NOMO-1 treated with dmso at 0.1 percent for 144 hours (cell line): ENCODE results near the gene KIF1C.
"Not testable (repeated sequence)": the region's sequence is repeated elsewhere in the genome, so short reads cannot be mapped to it uniquely, and the experiment has no call there.

ENCODE experiments used
- DNase-seq: peaks from one replicate; lab custom pipeline; 2025; ENCODE audit not compliant: unreplicated experiment; lab: John Stamatoyannopoulos, UW

Gene KIF1C

GRCh38 chr17:4999430-5000093 lies 1.8 kb downstream of the KIF1C start:
- no peak for DNase-seq

- no peak for DNase-seq
Measured at GRCh38 chr17:5000237-5000639, 2.5 kb downstream of the KIF1C start.

DNA sequence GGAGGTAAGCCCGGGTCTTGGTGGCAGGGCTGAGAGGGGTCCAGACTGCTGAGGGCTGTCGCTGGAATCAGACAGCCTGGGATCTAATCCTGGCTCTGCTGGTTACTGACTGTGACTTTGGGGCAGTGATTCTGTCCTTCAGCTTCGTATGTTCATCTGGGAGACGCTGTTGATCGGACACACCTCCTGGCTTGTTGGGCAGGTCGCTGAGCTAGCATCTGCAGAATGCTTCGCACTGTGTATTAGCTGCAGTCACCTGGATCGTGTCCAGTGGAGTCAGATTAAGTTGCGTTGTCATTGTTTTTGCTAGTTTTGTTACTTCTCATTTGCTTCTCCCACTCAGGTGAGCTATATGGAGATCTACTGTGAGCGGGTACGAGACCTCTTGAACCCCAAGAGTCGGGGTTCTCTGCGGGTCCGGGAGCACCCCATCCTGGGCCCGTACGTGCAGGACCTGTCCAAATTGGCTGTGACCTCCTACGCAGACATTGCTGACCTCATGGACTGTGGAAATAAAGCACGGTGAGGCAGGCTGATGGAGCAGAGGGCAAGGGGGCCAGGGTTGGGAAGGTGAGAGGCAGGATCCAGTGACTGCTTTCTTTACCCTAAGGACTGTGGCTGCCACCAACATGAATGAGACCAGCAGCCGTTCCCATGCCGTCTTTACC lies 4.5 kb downstream of the KIF1C start:
- no peak for DNase-seq

- DNase-seq = no peak
Measured at GRCh38 chr17:5003214-5003867, 5.6 kb downstream of the KIF1C start.

- DNase-seq = no peak
Measured at GRCh38 chr17:5011928-5012327, 14.2 kb downstream of the KIF1C start.

DNA sequence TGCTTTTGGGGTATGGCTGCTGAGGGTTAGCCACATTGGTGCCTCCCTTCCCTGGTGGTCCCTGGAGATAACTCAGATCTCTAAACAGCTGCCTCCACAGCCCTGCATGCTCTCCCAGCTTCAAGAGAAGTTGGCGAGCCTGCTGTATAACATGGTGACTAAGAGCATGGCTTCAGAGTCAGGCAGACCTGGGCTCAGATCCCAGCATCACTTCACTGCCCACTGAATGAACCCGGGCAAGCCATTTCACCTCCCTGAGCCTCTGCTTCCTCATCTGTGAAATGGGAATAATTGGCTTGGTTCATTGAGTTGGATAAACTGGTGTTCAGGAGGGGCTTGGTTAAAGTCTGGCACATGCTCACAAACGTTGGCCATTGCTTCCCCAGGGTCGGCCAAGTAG lies 16.6 kb downstream of the KIF1C start:
- DNase-seq = no peak

DNA sequence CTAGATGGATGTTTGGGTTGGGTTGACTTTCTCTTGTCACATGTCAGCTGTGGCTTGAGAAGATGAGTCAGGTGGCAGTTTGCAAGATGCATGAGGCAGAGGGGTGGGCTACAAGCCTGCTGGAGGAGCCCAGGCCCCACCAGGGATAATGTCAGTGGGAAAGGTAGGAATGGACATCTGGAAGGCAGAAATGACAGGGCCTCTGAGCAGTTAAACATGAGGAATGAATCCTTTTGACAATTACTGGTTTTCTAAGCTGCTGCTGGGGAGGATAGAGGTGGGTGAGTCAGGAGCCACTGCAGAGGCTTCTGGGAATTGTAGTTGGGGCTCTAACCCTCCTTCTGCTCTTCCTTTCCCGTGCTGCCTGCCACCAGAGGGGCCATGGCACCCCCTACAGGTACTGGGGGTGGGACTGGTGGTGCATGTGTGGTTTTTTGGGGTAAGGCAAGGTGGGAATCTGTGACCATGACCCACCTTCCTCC lies 21.8 kb downstream of the KIF1C start:
- DNase-seq = no peak

DNA sequence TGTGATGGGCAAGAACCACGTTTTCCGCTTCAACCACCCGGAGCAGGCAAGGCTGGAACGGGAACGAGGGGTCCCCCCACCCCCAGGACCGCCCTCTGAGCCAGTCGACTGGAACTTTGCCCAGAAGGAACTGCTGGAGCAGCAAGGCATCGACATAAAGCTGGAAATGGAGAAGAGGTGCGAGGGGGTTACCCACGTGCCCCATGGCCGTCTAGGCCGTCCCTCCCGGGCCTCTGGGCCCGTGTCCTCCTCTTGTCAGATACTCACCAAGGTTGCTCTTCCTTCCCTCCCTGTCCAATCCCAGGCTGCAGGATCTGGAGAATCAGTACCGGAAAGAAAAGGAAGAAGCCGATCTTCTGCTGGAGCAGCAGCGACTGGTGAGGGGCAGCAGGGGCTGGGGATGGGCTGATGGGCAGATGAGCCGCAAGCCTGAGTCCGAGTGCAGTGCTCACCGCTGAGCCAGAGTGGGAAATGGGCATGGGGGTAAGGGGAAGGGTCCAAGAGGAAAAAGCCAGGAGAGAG lies 22.8 kb downstream of the KIF1C start:
- no peak for DNase-seq

DNA sequence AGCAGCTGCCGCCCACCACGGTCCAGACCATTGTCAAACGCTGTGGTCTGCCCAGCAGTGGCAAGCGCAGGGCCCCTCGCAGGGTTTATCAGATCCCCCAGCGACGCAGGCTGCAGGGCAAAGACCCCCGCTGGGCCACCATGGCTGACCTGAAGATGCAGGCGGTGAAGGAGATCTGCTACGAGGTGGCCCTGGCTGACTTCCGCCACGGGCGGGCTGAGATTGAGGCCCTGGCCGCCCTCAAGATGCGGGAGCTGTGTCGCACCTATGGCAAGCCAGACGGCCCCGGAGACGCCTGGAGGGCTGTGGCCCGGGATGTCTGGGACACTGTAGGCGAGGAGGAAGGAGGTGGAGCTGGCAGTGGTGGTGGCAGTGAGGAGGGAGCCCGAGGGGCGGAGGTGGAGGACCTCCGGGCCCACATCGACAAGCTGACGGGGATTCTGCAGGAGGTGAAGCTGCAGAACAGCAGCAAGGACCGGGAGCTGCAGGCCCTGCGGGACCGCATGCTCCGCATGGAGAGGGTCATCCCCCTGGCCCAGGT lies 24.5 kb downstream of the KIF1C start:
- no peak for DNase-seq

DNA sequence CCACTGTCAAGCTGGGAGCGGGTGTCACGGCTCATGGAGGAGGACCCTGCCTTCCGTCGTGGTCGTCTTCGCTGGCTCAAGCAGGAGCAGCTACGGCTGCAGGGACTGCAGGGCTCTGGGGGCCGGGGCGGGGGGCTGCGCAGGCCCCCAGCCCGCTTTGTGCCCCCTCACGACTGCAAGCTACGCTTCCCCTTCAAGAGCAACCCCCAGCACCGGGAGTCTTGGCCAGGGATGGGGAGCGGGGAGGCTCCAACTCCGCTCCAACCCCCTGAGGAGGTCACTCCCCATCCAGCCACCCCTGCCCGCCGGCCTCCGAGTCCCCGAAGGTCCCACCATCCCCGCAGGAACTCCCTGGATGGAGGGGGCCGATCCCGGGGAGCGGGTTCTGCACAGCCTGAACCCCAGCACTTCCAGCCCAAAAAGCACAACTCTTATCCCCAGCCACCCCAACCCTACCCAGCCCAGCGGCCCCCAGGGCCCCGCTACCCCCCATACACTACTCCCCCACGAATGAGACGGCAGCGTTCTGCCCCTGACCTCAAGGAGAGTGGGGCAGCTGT lies 25.9 kb downstream of the KIF1C start:
- no peak for DNase-seq

DNA sequence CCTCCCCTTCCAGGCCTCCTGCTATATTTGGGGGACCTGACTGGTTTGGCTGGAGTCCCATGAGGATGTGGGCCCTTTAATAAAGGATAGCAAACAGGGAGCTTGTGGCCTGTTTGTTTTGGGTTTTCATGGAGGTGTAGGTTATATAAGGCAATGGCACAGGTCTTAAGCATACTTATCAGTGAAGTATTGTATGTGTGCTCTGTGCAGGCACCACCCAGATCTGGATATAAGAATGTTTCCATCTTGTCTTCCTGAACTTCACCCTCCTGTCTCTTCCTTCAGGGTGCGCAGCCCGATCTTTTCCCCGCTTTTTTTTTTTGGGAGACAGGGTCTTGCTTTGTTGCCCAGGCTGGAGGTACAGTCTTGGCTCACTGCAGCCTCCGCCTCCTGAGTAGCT lies 26.9 kb downstream of the KIF1C start:
- DNase-seq = no peak

DNA sequence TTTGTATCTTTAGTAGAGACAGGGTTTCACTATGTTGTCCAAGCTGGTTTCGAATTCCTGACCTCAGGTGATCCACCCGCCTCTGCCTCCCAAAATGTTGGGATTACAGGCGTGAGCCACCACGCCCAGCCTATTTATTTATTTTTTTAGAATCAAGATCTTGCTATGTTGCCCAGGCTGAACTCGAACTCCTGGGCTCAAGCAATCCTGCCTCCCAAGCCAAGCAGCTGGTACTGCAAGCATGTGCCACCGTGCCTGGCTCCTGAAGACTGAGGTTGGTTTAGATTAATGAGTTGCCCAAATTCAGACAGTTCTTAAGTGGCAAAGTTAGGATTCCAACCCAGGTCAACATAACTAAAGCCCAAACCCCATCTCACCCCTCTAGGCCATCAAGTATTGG lies 29.5 kb downstream of the KIF1C start:
- no peak for DNase-seq

GRCh38 chr17:5027916-5028315 lies 30.2 kb downstream of the KIF1C start:
- DNase-seq = no peak

- not testable (repeated sequence) for DNase-seq
Measured at GRCh38 chr17:5030168-5030567, 32.4 kb downstream of the KIF1C start.

DNA sequence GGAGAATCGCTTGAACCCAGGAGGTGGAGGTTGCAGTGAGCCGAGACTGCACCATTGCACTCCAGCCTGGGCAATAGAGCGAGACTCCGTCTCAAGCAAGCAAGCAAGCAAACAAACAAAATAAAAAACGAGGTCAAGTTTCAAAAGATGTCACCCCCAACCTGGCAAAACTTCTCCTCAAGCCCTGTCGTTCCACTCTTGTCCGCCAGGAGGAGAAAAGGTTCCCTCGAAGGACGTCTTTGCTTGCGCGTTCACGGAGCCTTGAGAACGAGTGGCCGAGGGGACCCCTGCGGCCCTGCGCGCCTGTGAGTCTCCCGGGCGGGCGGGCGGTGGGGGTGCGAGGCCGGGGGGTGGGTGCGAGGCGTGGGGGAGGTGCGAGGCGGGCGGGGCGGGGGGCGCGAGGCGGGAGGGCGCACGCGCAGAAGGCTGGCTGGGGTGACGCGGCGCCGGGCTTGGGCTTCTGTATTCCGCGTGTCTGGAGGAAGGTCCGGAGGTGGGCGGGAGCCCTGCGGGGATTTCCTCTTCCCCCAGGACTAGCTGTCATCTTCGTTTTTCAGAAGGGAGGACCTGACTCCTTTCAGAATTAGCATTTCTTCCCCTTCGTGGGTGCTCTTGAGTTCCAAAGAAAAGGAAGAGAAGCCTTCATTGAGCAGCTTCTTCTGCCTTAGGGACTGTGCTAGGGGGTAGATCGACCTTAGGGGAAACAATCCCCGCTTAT lies 33.8 kb downstream of the KIF1C start:
- peak; percentile 78 for DNase-seq

- DNase-seq = no peak
Measured at GRCh38 chr17:5032865-5033264, 35.1 kb downstream of the KIF1C start.

DNA sequence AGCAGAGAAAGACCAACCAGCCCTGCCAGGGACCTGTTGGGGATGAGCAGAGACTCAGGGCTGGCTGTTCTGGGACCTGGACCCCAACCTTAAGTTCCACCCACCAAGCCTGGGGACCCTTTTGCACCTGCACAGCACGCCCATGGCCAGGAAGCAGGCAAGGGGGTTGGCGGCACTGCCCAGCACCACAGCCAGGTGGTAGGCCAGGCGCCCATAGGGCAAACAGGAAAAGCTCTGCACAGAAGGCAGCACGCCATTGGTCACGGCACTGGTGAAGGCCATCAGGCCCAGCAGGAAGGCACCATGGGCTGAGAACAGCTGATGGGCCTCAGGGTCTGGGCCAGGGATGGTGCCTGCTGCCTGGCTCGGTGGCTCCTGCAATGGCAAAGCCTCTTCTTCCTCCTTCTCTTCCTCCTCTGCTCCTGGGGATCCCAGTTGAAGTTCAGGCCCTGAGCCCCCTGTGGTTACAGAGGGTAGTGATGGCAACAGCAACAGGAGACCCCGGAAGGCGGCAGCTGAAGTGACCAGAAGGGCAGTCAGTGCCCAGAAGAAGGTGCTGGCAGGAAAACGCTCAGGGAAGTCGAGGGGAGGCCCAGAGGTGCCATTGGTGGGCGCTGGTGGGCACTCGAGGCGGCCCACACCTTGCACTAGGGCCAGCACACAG lies 35.7 kb downstream of the KIF1C start:
- no peak for DNase-seq

DNA sequence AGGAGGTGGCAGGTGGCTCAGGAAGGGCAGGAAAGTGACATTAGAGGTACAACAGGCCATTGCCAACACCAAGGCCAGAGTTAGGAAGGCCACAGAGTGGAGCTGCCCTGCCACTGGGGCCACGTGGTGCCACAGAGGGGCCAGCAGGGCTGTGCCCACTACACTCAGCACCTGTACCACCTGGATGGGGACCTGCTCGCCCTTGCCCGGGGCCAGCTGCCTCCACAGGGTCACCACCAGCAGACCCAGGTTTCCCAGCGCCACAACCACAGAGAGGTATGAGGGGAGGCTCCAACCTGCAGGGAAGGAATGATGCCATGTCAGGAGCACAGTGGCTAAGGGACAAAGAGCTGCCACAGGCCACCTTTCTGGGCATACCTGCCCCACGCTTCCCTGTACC lies 36.3 kb downstream of the KIF1C start:
- no peak for DNase-seq

- DNase-seq = no peak
Measured at GRCh38 chr17:5034651-5035050, 36.9 kb downstream of the KIF1C start.

- no peak for DNase-seq
Measured at GRCh38 chr17:5035315-5035714, 37.6 kb downstream of the KIF1C start, which contains the start of gene SLC52A1. TSS of gene SLC52A1 (minus strand) at chr17:5035426. CDS start at chr17:5034606, 820 bp downstream.
